Stimulated activated CD4-positive, alpha-beta T cell treated with anti-CD3 and anti-CD28 coated beads, Interleukin-12 subunit alpha, Interleukin-12 subunit beta, amount 100 ng/mL, for 24 hours (primary cell): ENCODE data around the gene SELP.
"Not testable (repeated sequence)": the region's sequence is repeated elsewhere in the genome, so short reads cannot be mapped to it uniquely, and the experiment has no call there.

ENCODE experiments used
- DNase-seq, 2 experiments: peaks; one replicate each; pipeline ENCODE4 v3.0.0-alpha.2; 2020; ENCODE audit warnings: low read depth in 2 of 2

The SELP gene

DNA sequence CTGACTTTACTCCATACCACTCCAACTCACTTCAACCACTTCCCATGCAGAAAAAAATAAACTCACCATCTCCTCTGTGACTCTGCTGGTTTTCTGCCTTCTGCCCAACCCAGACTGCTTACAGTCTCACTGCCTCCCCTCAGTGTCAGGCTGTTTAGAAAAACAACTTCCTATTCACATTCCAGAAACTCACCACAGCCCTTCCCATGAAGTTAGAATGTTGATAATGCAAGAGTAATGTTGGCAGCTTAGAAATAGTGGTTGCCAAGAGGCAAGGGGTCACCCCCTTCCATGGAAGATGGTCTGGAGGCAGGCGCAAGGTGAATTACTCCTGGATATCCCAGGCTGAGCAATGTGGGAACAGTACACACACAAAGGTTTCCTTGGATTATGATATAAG is at the start of gene SELP:
SELP (minus strand) TSS at position 119 of the 400 bp plus-strand sequence; CDS start at position 69, 50 bp downstream.
- no peak for DNase-seq

DNA sequence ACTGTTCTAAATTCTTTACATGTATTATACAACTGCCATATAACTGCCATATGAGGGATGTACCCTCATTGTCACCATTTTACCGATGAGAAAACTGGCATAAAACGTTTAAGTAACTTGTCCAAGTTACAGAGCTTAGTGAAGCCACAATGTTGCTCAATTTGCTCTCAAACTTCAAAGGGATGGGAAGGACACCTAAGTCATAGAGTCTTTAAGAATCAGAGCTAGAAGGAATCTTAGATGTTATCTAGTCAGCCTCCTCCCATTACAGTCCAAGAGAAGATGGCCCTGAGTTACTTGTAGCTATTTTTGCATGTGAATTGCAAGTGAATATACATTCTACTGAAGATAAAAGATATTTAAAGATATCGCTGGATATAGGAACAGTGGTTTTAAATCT is 49.8 kb upstream of the SELP start:
- DNase-seq: no peak

DNA sequence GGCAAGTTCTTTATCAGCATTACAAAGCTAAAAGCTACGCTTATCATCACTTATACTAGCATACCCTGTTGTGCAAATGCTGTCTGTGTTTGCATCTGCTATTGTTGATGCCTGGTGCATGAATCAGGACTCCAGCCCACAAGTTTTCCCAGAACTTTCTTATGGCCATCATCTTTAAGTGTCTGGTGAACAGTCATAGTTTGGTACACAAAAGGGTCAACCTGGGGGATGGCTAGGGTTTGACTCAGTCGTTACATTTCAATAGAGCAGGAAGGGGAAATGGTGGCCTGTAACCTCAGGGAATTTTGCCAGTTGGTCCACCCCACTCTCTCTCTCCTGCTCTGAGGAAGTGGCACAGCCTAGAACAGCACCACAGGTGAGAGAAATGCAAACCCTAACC is 46.1 kb upstream of the SELP start:
- DNase-seq: no peak

DNA sequence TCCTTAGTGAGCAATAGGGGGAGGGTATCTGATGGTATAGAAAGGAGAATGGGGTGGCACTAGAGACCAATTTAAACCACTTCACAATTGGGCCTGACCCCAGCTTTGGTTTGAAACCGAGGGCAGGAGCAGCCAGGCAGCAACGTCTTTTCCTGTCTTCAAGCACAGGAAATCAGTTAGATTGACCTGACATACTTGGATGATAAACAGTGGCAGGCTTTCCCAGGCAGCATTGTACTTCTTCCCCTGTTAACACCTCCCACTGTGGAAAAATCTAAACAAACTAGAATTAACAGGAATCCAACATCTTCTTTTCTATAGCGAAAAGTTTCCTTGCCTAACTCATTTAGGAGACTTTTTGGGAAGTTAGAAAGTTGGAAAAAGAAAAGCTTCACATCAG is 40.9 kb upstream of the SELP start:
- DNase-seq: no peak

DNA sequence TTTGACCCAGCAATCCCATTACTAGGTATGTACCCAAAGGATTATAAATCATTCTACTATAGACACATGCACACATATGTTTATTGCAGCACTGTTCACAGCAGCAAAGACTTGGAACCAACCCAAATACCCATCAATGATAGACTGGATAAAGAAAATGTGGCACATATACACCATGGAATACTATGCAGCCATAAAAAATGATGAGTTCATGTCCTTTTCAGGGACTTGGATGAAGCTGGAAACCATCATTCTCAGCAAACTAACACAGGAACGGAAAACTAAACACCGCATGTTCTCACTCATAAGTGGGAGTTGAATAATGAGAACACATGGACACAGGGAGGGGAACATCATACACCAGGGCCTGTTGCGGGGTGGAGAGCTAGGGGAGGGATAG is 40.3 kb upstream of the SELP start:
- DNase-seq: not testable (repeated sequence)

DNA sequence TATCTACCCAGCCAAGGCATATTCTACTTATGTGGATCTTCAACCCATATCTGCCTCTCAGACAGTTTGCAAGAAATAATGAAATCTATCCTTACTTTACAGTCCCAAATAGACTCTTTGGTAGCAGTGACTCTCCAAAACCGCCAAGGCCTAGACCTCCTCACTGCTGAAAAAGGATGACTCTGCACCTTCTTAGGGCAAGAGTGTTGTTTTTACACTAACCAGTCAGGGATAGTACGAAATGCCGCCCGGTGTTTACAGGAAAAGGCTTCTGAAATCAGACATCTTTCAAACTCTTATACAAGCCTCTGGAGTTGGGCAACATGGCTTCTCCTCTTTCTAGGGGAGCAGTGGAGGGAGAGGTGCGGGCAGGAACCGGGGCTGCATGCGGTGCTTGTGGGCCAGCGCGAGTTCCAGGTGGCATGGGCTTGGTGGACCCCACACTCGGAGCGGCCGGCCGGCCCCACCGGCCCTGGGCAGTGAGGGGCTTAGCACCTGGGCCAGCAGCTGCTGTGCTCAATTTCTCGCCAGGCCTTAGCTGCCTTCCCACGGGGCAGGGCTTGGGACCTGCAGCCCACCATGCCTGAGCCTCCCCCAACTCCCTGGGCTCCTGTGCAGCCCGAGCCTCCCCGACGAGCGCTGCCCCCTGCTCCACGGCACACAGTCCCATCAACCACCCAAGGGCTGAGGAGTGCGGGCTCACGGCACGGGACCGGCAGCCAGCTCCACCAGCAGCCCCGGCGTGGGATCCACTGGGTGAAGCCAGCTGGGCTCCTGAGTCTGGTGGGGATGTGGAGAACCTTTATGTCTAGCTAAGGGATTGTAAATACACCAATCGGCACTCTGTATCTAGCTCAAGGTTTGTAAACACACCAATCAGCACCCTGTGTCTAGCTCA is 38.0 kb upstream of the SELP start:
- not testable (repeated sequence) for DNase-seq

DNA sequence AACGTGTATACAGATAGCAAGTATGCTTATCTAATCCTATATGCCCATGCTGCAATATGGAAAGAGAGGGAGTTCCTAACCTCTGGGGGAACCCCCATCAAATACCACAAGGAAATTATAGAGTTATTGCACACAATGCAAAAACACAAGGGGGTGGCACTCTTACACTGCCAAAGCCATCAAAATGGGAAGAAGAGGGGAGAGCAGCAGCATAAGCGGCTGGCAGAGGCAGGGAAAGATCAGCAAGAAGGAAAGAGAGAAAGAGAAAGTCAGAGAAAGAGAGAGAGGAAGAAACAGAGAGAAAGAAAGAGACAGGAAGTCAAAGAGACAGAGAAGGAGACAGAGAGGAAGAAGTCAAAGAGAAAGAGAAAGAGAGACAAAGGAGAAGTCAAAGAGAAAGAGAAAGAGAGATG is 37.3 kb upstream of the SELP start:
- DNase-seq: not testable (repeated sequence)

DNA sequence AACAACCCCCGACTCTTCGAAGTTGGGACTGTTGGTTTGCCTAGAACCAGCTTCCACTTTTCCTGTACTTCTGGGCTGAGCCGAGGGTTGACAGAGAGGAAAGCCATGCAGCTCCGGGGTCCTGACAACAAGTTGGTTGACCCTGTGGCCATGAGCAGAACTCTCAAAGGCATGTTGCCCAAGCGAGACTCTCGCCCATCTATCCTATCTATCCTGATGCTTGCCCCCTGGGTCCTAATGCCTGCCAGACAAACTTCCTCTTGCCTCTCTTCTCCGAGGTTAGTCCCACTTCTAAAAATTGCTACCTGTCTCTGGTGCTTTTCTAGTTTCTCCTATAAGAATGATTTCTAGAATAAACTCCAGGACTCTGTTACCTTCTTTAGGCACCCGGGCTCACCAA is 32.8 kb upstream of the SELP start:
- DNase-seq: not testable (repeated sequence)

DNA sequence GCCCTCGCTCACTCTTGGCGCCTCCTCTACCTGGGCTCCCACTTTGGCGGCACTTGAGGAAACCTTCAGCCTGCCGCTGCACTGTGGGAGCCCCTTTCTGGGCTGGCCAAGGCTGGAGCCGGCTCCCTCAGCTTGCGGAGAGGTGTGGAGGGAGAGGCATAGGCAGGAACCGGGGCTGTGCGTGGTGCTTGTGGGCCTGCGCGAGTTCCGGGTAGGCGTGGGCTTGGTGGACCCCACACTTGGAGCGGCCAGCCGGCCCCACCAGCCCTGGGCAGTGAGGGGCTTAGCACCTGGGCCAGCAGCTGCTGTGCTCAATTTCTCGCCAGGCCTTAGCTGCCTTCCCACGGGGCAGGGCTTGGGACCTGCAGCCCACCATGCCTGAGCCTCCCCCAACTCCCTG is 31.1 kb upstream of the SELP start:
- DNase-seq: not testable (repeated sequence)

DNA sequence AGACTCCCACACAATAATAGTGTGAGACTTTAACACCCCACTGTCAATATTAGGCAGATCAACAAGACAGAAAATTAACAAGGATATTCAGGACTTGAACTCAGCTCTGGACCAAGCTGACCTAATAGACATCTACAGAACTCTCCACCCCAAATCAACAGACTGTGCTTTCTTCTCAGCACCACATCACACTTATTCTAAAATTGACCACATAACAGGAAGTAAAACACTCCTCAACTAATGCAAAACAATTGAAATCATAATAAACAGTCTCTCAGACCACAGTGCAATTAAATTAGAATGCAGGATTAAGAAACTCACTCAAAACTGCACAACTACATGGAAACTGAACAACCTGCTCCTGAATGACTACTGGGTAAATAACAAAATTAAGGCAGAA is 28.9 kb upstream of the SELP start:
- not testable (repeated sequence) for DNase-seq

DNA sequence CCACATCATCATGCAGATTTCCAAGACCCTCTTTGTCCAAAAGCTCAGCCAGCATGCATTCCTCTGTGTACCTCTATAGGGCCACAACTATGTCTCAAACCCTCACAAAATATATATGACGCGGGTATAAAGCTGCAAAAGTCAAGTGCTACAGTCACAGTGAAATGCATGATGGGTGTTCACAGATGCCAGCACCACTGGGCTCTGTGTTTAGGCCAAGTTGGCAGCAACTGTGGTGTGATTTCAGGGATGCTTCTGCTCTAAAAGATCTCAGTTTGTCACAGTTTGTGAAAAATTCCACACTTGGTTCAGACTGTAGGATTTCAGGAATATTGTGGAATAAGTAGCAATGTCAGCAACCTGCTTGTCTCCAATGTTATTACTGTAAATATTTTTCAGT is 23.9 kb upstream of the SELP start:
- DNase-seq: no peak

DNA sequence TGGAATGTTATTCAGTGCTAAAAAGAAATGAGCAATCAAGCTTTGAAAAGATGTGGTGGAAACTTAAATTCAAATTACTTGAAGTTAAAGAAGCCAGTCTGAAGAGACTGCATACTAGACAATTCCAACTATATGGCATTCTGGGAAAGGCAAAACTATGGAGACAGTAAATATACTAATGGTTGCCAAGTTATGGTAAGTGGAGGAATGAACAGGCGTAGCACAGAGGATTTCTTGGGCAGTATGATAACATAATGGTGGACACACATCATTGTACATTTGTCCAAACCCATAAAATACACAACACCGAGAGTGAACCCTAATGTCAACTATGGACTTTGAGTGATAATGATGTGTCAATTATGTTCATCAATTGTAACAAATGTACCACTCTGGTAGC is 21.1 kb upstream of the SELP start:
- no peak for DNase-seq

DNA sequence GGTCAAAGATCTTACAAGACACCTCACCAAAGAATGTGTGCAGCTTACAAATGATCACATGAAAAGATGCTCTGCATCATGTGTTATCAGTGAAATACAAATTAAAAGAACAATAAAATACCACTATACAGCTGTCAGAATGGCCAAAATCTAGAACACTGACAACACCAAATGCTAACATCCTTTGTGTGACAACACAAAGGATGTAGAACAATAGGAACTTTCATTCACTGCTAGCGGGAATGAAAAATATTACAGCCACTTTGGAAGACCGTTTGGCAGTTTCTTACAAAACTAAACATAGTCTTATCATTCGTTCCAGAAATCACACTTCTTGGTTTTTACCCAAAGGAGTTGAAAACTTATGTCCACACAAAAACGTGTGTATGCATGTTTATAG is 20.6 kb upstream of the SELP start:
- no peak for DNase-seq

DNA sequence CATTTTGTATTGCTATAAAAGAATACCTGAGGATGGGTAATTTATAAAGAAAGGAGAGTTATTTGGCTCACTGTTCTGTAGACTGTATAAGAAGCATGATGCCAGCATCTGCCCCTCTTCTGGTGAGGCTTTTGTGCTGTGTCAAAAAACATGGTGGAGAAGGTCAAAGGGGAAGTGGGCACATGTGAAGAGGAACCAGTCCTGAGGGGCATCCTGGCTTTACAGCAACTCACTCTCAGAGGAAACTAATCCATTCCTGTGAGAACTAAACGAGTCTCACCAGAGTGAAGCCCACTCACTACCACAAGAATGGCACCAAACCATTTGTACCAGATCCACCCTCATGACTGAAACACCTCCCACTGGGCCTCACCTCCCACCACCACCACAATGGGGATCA is 18.8 kb upstream of the SELP start:
- no peak for DNase-seq

DNA sequence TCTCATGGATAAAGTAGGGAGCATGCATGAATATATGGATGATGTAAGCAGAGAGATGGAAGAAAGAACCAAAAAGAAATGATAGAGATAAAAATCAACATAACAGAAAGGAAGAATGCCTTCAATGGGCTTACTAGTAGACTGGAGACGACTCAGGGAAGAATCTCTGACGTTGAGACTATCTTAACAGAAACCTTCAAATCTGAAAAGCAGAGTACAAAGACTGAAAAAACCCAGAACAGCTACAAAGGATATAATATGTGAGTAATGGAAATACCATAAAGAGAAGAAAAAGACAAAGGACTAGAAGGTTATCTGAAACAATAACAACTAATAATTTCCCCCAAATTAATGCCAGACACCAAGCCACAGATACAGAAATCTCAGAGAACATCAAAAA is 18.3 kb upstream of the SELP start:
- no peak for DNase-seq

DNA sequence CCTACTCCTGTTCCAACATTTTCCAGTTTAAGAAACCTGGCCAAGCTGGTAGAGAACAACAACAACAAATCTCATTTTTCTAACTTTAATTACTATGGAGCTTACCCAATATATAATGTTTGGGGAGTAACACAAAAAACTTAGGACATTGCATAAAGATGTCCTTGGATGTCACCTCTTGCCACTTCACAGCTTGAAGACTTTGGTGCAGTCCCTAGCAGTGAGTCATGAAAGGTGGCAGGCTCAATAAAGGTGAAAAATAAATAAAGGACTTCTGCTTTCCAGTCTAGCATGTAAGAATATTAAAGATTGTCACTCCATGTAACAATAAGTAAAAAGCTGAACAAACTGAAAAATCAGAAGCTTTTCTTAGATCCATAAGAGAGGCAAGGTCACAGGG is 17.6 kb upstream of the SELP start:
- no peak for DNase-seq

DNA sequence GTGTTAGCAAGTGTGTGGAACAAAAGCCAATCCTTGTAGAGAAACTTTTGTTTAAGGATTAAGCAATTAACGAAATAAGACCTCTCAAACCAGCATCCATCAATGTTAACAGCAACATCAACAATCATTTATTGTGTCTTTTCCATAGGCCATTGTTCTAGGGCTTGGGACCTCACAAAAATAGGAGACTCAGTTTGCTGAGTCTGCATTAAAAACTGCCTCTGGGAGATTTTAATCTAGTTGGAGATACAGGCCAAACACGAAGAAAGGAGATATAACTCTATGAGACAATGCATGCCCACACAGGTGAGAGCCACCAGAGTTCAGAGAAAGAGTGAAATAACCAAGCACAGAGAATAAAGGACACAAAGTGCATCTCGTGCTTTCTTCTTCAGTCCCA is 14.4 kb upstream of the SELP start:
- no peak for DNase-seq

DNA sequence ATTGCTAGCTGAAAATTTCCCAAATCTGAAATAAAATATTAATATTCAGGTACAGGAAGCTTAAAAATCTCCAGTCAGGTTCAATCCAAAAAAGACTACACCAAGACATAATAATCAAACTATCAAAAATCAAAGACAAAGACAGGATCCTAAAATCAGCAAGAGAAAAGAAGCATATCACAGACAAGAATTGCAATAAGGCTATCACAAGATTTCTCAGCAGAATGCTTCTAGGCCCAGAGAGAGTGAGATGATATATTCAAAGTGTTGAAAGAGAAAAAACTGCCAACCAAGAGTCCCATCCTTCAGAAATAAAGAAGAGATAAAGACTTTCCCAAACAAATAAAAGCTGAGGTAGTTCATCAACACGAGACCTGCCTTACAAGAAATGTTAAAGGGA is 5.0 kb upstream of the SELP start:
- DNase-seq: no peak

DNA sequence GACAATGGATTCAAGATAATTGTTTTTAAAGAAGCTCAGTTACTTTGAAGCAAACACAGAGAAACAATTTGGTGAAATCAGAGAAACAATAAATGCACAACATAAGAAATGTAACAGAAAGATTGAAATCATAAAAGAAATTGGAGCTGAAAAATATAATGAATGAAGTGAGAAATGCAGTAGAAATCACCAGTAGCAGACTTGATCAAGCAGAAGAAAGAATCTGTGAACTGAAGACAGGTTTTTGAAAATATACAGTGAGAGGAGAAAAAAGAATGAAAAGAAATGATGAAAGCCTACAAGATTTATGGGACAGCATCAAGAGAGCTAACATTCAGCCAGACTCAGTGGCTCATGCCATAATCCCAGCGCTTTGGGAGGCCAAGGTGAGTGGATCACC is 4.2 kb upstream of the SELP start:
- no peak for DNase-seq

DNA sequence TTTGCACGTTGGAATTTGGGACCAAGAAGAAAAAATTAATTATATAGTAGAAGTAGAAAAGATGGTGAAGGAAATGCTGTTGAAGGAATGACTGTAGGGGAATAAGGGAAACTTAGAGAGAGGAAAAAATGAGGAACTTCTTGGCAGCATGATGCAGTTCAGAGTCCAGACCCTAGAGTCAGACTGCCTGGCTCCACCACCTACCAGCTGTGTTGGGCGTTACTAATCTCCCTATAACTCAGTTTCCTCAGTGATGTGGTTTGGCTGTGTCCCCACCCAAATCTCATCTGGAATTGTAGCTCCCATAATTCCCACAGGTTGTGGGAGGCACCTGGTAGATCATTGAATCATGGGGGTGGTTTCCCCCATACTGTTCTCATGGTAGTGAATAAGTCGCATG is 1.3 kb upstream of the SELP start:
- DNase-seq: no peak

DNA sequence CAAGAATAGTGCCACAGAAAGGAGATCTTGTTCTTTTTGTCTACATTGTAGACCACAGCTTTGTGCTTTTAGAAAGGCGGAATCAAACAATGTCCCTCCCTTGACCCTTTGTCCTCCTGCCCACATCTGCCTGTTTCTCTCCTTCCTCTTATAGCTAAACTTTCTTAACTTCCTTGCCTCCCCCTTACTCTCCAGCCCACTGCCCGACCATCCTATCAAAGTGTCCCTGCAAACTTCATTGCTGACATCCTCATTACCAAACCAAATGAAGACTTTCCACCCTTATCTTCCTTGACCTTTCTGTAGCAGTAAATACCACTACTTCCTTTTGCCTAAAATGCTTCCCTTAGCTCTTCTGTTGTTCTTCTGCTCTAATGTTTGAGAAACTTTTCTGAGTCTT is 5.0 kb downstream of the SELP start:
- no peak for DNase-seq

DNA sequence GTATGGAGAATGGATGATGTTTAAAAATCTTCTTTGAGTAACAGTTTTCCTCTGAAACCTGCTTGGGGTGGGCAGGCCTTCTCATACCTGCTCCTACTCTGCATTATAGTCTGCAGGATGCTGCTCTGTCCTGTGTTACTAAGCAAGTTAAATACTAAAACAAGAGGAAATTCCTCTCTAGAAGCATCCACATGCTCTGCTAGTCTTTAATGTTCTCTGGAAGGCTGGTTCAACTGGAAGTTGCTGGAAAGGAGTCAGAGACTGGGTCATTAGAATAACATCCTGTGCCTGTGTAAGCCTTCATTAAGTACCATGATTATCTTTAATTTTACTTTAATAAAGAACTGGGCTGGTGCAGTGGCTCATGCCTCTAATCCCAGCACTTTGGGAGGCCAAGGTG is 5.8 kb downstream of the SELP start:
- no peak for DNase-seq

DNA sequence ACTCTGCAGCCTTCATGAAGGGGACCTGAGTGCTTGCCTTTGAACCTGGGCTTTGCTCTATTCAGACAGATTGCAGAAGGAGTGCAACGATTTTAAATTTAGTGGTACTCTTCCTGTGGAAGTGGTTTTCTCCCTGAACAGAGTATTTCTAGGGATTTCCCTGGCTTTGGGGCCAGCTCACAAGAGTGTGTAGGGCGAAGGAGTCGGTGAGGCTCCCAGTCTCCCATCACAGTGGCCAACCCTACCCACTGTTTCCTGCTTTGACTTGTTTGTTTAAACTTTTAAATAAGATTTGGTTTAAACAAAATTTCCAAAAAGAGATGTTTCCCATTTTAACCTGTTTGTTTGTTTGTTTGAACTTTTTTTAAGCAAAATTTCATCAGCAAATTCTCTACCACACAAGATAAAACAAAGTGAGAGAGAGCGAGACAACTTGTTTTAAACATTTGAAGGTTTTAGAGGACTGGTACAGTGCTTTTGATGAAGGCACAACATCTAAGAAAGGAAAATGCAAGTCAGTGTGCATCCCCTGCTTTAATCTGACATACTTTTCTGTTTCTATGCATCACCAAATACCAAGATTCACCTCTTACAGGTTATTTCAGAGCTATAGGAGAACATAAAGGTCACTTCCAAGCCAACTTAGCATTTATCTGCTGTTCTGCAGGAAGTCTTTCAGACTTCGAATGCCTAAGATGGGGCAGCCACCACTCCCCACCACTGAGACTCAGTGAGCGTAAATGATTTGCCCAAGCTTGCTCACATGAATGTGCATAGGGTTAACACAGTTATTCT is 6.6 kb downstream of the SELP start:
- DNase-seq: no peak
